K562 (cell line): Measurements from ENCODE around the gene ZSWIM3. TPM values are rescaled to one million over a fixed set of nuclear protein-coding genes. Genes with fewer than 3 reads are reported as not detected.

Experiments
- E2F6 ChIP-seq, 2 experiments: IDR thresholded peaks; 2 replicates each; pipeline ENCODE4 v1.6.1; 2011; ENCODE audit warnings: borderline replicate concordance in 1 of 2, control low read depth in 1 of 2, low read depth in 1 of 2, low read length in 1 of 2, mild to moderate bottlenecking in 1 of 2, mixed read lengths in 1 of 2, moderate library complexity in 1 of 2; ENCODE audit not compliant: insufficient read depth in 1 of 2, insufficient read length in 1 of 2, poor library complexity in 1 of 2, severe bottlenecking in 1 of 2; ENCODE audit errors: extremely low read depth in 1 of 2
- FOXK1 ChIP-seq: sonication (generic); formaldehyde crosslinking; IDR thresholded peaks from 2 replicates; pipeline ENCODE4 v1.8.0; 2022; ENCODE audit warnings: missing genetic modification reagents, mild to moderate bottlenecking, borderline replicate concordance
- GATAD2B ChIP-seq: fragments of 450-650 bp; IDR thresholded peaks from 2 replicates; pipeline ENCODE4 v1.6.1; 2017; ENCODE audit warnings: mild to moderate bottlenecking, borderline replicate concordance
- HDGF ChIP-seq: fragments of 450-650 bp; IDR thresholded peaks from 2 replicates; pipeline ENCODE4 v1.6.1; 2016
- USF1 ChIP-seq: sonication (generic); formaldehyde crosslinking; IDR thresholded peaks from 2 replicates; pipeline ENCODE4 v1.9.0; 2022; ENCODE audit warnings: mild to moderate bottlenecking, missing genetic modification reagents
- ZFP91 ChIP-seq: sonication (generic); formaldehyde crosslinking; IDR thresholded peaks from 2 replicates; pipeline ENCODE4 v1.8.0; 2022; ENCODE audit warnings: mild to moderate bottlenecking, missing genetic modification reagents
- polyA plus RNA-seq, 8 experiments: library from polyadenylated mRNA; depleted of rRNA in 4 of 8; stranded (reverse) in 5 of 8; unstranded in 3 of 8; fragments of >200 nt; fragmentation: Nextera tagmentation in 2 of 8; fragmentation: Illumina TruSeq in 1 of 8; extraction: Ambion mirVana in 2 of 8; extraction: Trizol in 1 of 8; gene quantifications; 2 replicates each; pipeline versions ENCODE4 v1.2.1 to v1.2.3, GENCODE V29; 2011 to 2014; ENCODE audit warnings: inconsistent platforms in 1 of 8, missing spikeins in 1 of 8
- total RNA-seq, 7 experiments: library from RNA; depleted of rRNA in 6 of 7; stranded (reverse); fragments of >200 nt in 6 of 7; fragmentation: Illumina TruSeq in 2 of 7; extraction: Trizol in 2 of 7; gene quantifications; 2 replicates each; pipeline versions ENCODE4 v1.2.1 to v1.2.3, GENCODE V29; 2011 to 2021; ENCODE audit warnings: low replicate concordance in 1 of 7
- TF ChIP-seq, protein P1 (sequence below), 2 experiments: fragments of 450-650 bp; IDR thresholded peaks; 2 replicates each; pipeline ENCODE4 v1.6.1; 2016; ENCODE audit warnings: mild to moderate bottlenecking in 2 of 2, borderline replicate concordance in 1 of 2, low read depth in 1 of 2, moderate library complexity in 1 of 2
- TF ChIP-seq, protein P2 (sequence below): fragments of 450-650 bp; IDR thresholded peaks from 2 replicates; pipeline ENCODE4 v1.6.1; 2016
- TF ChIP-seq, protein P3 (sequence below): fragments of 450-650 bp; IDR thresholded peaks from 2 replicates; pipeline ENCODE4 v1.6.1; 2016; ENCODE audit warnings: mild to moderate bottlenecking

Gene ZSWIM3
- total and polyA plus RNA-seq, 9 of the 15 experiments (the other 6 are each of a cell fraction or from before 2014, with no cell fraction given) = 1.7 to 4.3 (median 2.9) TPM

GRCh38 chr20:45910670-45911485 is 53.5 kb downstream of the ZSWIM3 start (continued):
- TF ChIP-seq, protein P1, sequence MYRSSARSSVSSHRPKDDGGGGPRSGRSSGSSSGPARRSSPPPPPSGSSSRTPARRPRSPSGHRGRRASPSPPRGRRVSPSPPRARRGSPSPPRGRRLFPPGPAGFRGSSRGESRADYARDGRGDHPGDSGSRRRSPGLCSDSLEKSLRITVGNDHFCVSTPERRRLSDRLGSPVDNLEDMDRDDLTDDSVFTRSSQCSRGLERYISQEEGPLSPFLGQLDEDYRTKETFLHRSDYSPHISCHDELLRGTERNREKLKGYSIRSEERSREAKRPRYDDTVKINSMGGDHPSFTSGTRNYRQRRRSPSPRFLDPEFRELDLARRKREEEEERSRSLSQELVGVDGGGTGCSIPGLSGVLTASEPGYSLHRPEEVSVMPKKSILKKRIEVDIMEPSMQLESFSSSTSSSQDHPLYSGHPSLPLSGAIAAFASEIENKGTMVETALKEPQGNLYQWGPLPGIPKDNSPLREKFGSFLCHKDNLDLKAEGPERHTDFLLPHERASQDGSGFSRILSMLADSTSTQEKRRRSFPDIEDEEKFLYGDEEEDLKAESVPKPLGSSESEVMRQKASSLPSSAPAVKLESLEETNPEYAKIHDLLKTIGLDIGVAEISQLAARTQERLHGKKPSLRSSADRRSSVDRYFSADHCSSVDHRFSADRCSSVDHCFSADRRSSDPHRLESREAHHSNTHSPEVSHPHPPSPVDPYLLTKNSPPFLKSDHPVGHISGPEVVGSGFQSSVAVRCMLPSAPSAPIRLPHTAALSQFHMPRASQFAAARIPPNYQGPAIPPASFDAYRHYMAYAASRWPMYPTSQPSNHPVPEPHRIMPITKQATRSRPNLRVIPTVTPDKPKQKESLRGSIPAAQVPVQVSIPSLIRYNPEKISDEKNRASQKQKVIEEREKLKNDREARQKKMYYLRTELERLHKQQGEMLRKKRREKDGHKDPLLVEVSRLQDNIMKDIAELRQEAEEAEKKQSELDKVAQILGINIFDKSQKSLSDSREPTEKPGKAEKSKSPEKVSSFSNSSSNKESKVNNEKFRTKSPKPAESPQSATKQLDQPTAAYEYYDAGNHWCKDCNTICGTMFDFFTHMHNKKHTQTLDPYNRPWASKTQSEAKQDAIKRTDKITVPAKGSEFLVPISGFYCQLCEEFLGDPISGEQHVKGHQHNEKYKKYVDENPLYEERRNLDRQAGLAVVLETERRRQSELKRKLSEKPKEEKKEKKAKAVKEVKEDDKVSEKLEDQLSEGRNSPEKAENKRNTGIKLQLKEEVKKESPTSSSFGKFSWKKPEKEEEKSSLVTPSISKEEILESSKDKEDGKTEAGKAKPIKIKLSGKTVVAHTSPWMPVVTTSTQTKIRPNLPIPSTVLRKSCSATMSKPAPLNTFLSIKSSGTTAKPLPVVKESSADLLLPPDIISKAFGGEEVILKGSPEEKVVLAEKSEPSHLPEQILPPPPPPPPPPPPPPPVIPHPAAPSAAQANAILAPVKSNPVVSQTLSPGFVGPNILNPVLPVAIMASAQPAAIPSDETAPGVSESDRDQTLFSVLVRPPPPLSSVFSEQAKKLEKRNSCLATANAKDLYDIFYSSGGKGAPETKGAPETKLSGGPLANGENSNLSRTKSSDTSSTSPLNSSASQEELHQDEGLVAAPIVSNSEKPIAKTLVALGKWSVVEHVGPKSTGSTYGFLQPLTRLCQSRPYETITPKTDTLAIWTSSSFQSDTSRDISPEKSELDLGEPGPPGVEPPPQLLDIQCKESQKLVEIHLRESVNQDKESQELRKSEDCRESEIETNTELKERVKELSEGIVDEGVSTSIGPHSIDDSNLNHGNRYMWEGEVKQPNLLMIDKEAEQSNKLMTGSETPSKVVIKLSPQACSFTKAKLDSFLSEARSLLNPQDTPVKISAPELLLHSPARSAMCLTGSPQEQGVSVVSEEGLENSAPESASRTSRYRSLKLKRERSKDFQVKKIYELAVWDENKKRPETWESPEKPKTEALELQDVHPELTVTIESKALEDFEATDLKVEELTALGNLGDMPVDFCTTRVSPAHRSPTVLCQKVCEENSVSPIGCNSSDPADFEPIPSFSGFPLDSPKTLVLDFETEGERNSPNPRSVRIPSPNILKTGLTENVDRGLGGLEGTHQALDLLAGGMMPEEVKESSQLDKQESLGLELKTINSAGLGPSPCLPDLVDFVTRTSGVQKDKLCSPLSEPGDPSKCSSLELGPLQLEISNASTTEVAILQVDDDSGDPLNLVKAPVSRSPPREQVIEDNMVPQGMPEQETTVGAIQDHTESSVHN (IDR thresholded peaks at IDR 0.05; ENCODE audit: borderline replicate concordance in 1 of 2, low read depth in 1 of 2) = 0 out of 4 replicates have a peak, but pooled peaks of 1 of the 2 experiments have one; percentile 14
- TF ChIP-seq, protein P2, sequence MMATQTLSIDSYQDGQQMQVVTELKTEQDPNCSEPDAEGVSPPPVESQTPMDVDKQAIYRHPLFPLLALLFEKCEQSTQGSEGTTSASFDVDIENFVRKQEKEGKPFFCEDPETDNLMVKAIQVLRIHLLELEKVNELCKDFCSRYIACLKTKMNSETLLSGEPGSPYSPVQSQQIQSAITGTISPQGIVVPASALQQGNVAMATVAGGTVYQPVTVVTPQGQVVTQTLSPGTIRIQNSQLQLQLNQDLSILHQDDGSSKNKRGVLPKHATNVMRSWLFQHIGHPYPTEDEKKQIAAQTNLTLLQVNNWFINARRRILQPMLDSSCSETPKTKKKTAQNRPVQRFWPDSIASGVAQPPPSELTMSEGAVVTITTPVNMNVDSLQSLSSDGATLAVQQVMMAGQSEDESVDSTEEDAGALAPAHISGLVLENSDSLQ = peak; percentile 90
- TF ChIP-seq, protein P3, sequence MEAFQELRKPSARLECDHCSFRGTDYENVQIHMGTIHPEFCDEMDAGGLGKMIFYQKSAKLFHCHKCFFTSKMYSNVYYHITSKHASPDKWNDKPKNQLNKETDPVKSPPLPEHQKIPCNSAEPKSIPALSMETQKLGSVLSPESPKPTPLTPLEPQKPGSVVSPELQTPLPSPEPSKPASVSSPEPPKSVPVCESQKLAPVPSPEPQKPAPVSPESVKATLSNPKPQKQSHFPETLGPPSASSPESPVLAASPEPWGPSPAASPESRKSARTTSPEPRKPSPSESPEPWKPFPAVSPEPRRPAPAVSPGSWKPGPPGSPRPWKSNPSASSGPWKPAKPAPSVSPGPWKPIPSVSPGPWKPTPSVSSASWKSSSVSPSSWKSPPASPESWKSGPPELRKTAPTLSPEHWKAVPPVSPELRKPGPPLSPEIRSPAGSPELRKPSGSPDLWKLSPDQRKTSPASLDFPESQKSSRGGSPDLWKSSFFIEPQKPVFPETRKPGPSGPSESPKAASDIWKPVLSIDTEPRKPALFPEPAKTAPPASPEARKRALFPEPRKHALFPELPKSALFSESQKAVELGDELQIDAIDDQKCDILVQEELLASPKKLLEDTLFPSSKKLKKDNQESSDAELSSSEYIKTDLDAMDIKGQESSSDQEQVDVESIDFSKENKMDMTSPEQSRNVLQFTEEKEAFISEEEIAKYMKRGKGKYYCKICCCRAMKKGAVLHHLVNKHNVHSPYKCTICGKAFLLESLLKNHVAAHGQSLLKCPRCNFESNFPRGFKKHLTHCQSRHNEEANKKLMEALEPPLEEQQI = no peak
- TF ChIP-seq ZFP91 (CRISPR knock-in tag) (no peak), E2F6 (IDR thresholded peaks at IDR 0.05; ENCODE audit: borderline replicate concordance in 1 of 2, extremely low read depth in 1 of 2, insufficient read depth in 1 of 2, insufficient read length in 1 of 2, low read depth in 1 of 2, low read length in 1 of 2, poor library complexity in 1 of 2, severe bottlenecking in 1 of 2) (peak in 1 of 2 experiments; percentile 28), FOXK1 (no peak), USF1 (peak; percentile 45; the same call in 1 of the 2 replicates), GATAD2B (no peak), HDGF (peak; percentile 97)
